Endometrium (tissue), 2 donors: ENCODE measurements around the gene SEMA3F.
"Not testable (repeated sequence)": the region's sequence is repeated elsewhere in the genome, so short reads cannot be mapped to it uniquely, and the experiment has no call there.

Source experiments
- FAIRE-seq: peaks from 2 replicates; lab custom pipeline; 2012; peaks lifted over from hg19 to GRCh38; lab: Jason Lieb, UNC
- donor health status: control.
- donor health status: control.

The SEMA3F gene

GRCh38 chr3:50212502-50212901, 57.4 kb downstream of the SEMA3F start:
- no peak for FAIRE-seq

GRCh38 chr3:50212971-50213370, 57.8 kb downstream of the SEMA3F start:
- no peak for FAIRE-seq

- FAIRE-seq, result no peak
These were observed 58.2 kb downstream of the SEMA3F start for GRCh38 chr3:50213373-50213772.

GRCh38 chr3:50214824-50215223, 59.7 kb downstream of the SEMA3F start:
- no peak for FAIRE-seq

GRCh38 chr3:50215529-50215928, 60.4 kb downstream of the SEMA3F start:
- FAIRE-seq, result no peak

GRCh38 chr3:50217681-50218080, 62.6 kb downstream of the SEMA3F start:
- FAIRE-seq, result no peak

GRCh38 chr3:50218448-50218847, 63.3 kb downstream of the SEMA3F start:
- FAIRE-seq, result no peak

- FAIRE-seq, result no peak
These were observed 64.2 kb downstream of the SEMA3F start for GRCh38 chr3:50219285-50219684.

- FAIRE-seq, result no peak
These were observed 65.0 kb downstream of the SEMA3F start for GRCh38 chr3:50220109-50220508.

- FAIRE-seq, result no peak
These were observed 65.9 kb downstream of the SEMA3F start for GRCh38 chr3:50221051-50221410.

GRCh38 chr3:50221411-50222168, 66.5 kb downstream of the SEMA3F start:
- no peak for FAIRE-seq

- no peak for FAIRE-seq
These were observed 67.0 kb downstream of the SEMA3F start for GRCh38 chr3:50222169-50222528.

GRCh38 chr3:50224639-50225038, 69.5 kb downstream of the SEMA3F start:
- FAIRE-seq, result no peak

GRCh38 chr3:50226888-50227389, 71.8 kb downstream of the SEMA3F start:
- no peak for FAIRE-seq

GRCh38 chr3:50227390-50228183, 72.5 kb downstream of the SEMA3F start:
- FAIRE-seq, result no peak

GRCh38 chr3:50228184-50228763, 73.2 kb downstream of the SEMA3F start:
- FAIRE-seq, result not testable (repeated sequence)

GRCh38 chr3:50229490-50229889, 74.4 kb downstream of the SEMA3F start:
- no peak for FAIRE-seq

- no peak for FAIRE-seq
These were observed 75.1 kb downstream of the SEMA3F start for GRCh38 chr3:50230104-50230793.

GRCh38 chr3:50230794-50231125, 75.6 kb downstream of the SEMA3F start:
- FAIRE-seq, result no peak

- FAIRE-seq, result no peak
These were observed 76.5 kb downstream of the SEMA3F start for GRCh38 chr3:50231581-50231980.

GRCh38 chr3:50232303-50232702, 77.2 kb downstream of the SEMA3F start:
- FAIRE-seq, result no peak

- FAIRE-seq, result no peak
These were observed 78.1 kb downstream of the SEMA3F start for GRCh38 chr3:50233176-50233575.
